Astrocyte (in vitro differentiated cells and primary cell): ENCODE measurements around the gene PPP1R12A. TPM values are rescaled to one million over a fixed set of nuclear protein-coding genes. Genes with fewer than 3 reads are reported as not detected.
A peak's percentile ranks its signal among the peaks of the same experiment; 100 is the strongest.

Experiments
- DNase-seq: peaks from one replicate; pipeline ENCODE4 v3.0.0-alpha.2; 2010; ENCODE audit warnings: low read depth
- FAIRE-seq: peaks from 2 replicates; lab custom pipeline; 2011; peaks lifted over from hg19 to GRCh38; lab: Jason Lieb, UNC
- H2AFZ ChIP-seq: 2 replicates; pipeline ENCODE4 v1.6.0; 2012; ENCODE audit warnings: low read depth, low read length, inconsistent platforms
- H3K27ac ChIP-seq: 2 replicates; pipeline ENCODE4 v1.5.1; 2011; ENCODE audit warnings: low read depth, low read length, inconsistent platforms
- H3K27me3 ChIP-seq: 2 replicates; pipeline ENCODE4 v1.6.0; 2011; ENCODE audit warnings: low read length, inconsistent platforms; ENCODE audit not compliant: insufficient read depth
- H3K36me3 ChIP-seq: 2 replicates; pipeline ENCODE4 v1.5.1; 2011; ENCODE audit warnings: low read length, inconsistent platforms; ENCODE audit not compliant: insufficient read depth
- H3K4me1 ChIP-seq: 2 replicates; pipeline ENCODE4 v1.5.1; 2011; ENCODE audit warnings: low read length, inconsistent platforms; ENCODE audit not compliant: insufficient read depth
- H3K4me2 ChIP-seq: 2 replicates; pipeline ENCODE4 v1.6.0; 2012; ENCODE audit warnings: low read length, inconsistent platforms
- H3K4me3 ChIP-seq: 2 replicates; pipeline ENCODE4 v1.5.1; 2011; ENCODE audit warnings: low read depth, mild to moderate bottlenecking, low read length, inconsistent platforms; ENCODE audit not compliant: insufficient read depth
- H3K79me2 ChIP-seq: 2 replicates; pipeline ENCODE4 v1.6.0; 2012; ENCODE audit warnings: mild to moderate bottlenecking, low read length, inconsistent platforms; ENCODE audit not compliant: insufficient read depth
- H3K9ac ChIP-seq: 2 replicates; pipeline ENCODE4 v1.6.0; 2012; ENCODE audit warnings: mild to moderate bottlenecking, low read length, inconsistent platforms
- H3K9me3 ChIP-seq: 2 replicates; pipeline ENCODE4 v1.5.1; 2012; ENCODE audit warnings: low read depth, mild to moderate bottlenecking, low read length, inconsistent platforms; ENCODE audit not compliant: insufficient read depth
- H4K20me1 ChIP-seq: 2 replicates; pipeline ENCODE4 v1.6.0; 2012; ENCODE audit warnings: low read length, inconsistent platforms; ENCODE audit not compliant: insufficient read depth
- H3K27ac Mint-ChIP-seq: one replicate; pipeline ENCODE4 v1.8.0; 2021; ENCODE audit warnings: mild to moderate bottlenecking, mixed read lengths; ENCODE audit not compliant: unreplicated experiment
- H3K27me3 Mint-ChIP-seq: one replicate; pipeline ENCODE4 v1.8.0; 2021; ENCODE audit warnings: low read depth, mixed read lengths; ENCODE audit not compliant: unreplicated experiment
- H3K36me3 Mint-ChIP-seq: one replicate; pipeline ENCODE4 v1.8.0; 2021; ENCODE audit warnings: low read depth, mixed read lengths; ENCODE audit not compliant: unreplicated experiment
- H3K4me1 Mint-ChIP-seq: one replicate; pipeline ENCODE4 v1.8.0; 2021; ENCODE audit warnings: low read depth, mixed read lengths; ENCODE audit not compliant: unreplicated experiment
- H3K4me3 Mint-ChIP-seq: one replicate; pipeline ENCODE4 v1.8.0; 2021; ENCODE audit warnings: mild to moderate bottlenecking, moderate library complexity, mixed read lengths; ENCODE audit not compliant: unreplicated experiment
- H3K9me3 Mint-ChIP-seq: one replicate; pipeline ENCODE4 v1.8.0; 2021; ENCODE audit warnings: mild to moderate bottlenecking, mixed read lengths; ENCODE audit not compliant: unreplicated experiment
- EZH2 ChIP-seq: IDR thresholded peaks from 2 replicates; pipeline ENCODE4 v1.6.1; 2012; ENCODE audit warnings: mild to moderate bottlenecking, low read length, inconsistent platforms; ENCODE audit not compliant: insufficient read depth
- total RNA-seq: library from RNA; stranded (reverse); gene quantifications from 2 replicates; pipeline ENCODE4 v1.2.1, GENCODE V29; 2021
- TF ChIP-seq, protein P1 (sequence below): IDR thresholded peaks from 2 replicates; pipeline ENCODE4 v1.5.1; 2011; ENCODE audit warnings: low read depth, mild to moderate bottlenecking, inconsistent platforms, low read length, moderate library complexity; ENCODE audit not compliant: insufficient read depth

PPP1R12A gene
- total RNA-seq, 1 donor from 2014 or later, result 115 TPM

DNA sequence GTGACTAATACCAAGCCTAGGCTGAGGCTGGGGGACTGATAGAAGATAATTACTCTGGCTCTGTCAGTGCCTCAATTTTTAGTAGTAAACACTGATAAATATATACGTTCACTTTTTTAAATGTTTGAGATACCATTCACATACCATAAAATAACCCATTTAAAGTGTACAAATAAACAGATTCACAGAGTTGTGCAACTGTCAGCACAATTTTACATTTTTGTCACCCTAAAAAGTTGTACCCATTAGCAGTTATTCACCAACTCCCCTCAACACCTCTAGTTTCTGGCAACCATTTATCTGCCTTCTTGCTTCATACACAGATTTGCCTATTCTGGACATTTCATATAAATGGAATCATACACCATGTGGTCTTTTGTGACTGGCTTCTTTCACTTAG is 15.1 kb downstream of the PPP1R12A start:
- Histone ChIP-seq H3K27me3 (no peaks in the 10 kb centered on the region), H2AFZ (no peak overlapping the region), H3K9me3 (no peaks in the 10 kb centered on the region), H4K20me1 (peaks cover 87% of the 10 kb centered on the region), H3K27ac (no peak overlapping the region), H3K4me3 (no peak overlapping the region), H3K4me2 (no peak overlapping the region), H3K4me1 (no peaks in the 10 kb centered on the region), H3K36me3 (no peaks in the 10 kb centered on the region), H3K79me2 (peaks cover 99% of the 10 kb centered on the region), H3K9ac (no peak overlapping the region)
- peaks cover 22% of the 10 kb centered on the region for H3K4me1 Mint-ChIP-seq
- TF ChIP-seq, protein P1, sequence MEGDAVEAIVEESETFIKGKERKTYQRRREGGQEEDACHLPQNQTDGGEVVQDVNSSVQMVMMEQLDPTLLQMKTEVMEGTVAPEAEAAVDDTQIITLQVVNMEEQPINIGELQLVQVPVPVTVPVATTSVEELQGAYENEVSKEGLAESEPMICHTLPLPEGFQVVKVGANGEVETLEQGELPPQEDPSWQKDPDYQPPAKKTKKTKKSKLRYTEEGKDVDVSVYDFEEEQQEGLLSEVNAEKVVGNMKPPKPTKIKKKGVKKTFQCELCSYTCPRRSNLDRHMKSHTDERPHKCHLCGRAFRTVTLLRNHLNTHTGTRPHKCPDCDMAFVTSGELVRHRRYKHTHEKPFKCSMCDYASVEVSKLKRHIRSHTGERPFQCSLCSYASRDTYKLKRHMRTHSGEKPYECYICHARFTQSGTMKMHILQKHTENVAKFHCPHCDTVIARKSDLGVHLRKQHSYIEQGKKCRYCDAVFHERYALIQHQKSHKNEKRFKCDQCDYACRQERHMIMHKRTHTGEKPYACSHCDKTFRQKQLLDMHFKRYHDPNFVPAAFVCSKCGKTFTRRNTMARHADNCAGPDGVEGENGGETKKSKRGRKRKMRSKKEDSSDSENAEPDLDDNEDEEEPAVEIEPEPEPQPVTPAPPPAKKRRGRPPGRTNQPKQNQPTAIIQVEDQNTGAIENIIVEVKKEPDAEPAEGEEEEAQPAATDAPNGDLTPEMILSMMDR, result no peak
- no peak for TF ChIP-seq EZH2
- no peak overlapping the region for H3K4me3 Mint-ChIP-seq
- no peak for DNase-seq
- H3K27me3 Mint-ChIP-seq, result no peaks in the 10 kb centered on the region
- H3K27ac Mint-ChIP-seq, result no peak overlapping the region
- no peaks in the 10 kb centered on the region for H3K9me3 Mint-ChIP-seq
- no peaks in the 10 kb centered on the region for H3K36me3 Mint-ChIP-seq
- FAIRE-seq, result no peak

DNA sequence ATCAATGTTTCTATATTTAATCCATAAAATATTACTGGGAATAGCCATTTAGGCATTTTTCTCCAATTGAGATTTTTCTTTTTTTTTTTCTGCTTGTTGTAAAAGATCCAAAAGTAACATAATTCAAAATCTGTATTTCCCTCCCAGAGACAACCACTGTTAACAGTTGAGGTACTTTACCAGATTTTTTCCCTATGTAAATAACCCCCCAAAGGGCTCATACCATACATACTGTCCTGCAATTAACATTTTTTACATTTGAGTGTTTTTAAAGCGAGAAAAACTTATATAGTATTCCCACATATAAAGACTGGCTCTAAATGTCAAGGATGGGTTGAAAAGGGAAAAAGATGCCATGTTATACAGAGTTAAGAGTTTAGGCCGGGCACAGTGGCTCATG is 18.1 kb downstream of the PPP1R12A start:
- Mint-ChIP-seq H3K4me3 (no peak overlapping the region), H3K4me1 (peaks cover 31% of the 10 kb centered on the region), H3K9me3 (no peaks in the 10 kb centered on the region), H3K27ac (no peak overlapping the region), H3K27me3 (no peaks in the 10 kb centered on the region), H3K36me3 (no peaks in the 10 kb centered on the region)
- H4K20me1 ChIP-seq, result peaks cover 88% of the 10 kb centered on the region
- no peaks in the 10 kb centered on the region for H3K36me3 ChIP-seq
- H3K9me3 ChIP-seq, result no peaks in the 10 kb centered on the region
- no peaks in the 10 kb centered on the region for H3K27me3 ChIP-seq
- H3K9ac ChIP-seq, result no peak overlapping the region
- FAIRE-seq (no peak), DNase-seq (no peak)
- peaks cover 4% of the 10 kb centered on the region for H3K4me1 ChIP-seq
- H3K79me2 ChIP-seq, result peaks cover 99% of the 10 kb centered on the region
- H3K4me2 ChIP-seq, result no peak overlapping the region
- no peak overlapping the region for H3K27ac ChIP-seq
- H2AFZ ChIP-seq, result no peak overlapping the region
- H3K4me3 ChIP-seq, result no peak overlapping the region
- TF ChIP-seq, protein P1, result no peak
- no peak for TF ChIP-seq EZH2

DNA sequence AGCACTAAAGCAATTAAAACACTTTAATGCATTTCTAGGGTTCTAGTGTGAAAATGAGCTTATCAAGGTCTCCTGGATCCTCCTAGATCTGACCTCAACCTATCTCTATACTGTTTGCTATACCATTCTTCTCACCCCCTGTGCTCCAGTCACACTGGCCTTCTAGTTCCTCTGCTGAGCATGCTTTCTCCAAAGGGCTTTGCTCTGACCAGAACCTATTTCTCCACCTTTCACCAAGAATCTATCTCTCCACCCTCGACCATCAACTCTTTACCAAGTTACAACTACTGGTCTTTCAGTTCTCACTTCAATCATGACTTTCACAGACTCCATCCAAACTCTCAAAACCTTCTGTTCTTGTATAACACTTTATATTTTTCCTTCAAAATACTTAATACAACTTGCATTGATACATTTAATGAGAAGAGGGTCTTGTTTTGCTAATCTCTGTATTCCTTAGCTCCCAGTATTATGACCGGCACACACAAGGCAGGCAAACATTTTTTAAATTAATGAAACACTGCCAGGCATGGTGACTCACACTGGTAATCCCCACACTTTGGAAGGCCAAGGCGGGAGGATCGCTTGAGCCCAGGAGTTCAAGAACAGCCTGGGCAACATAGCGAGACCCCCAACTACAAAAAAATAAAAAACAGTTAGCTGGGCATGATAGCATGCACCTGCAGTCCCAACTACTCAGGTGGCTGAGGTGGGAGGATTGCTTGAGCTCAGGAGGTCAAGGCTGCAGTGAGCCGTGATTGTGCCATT is 22.8 kb downstream of the PPP1R12A start:
- H3K79me2 ChIP-seq, result peaks cover 99% of the 10 kb centered on the region
- peaks cover 83% of the 10 kb centered on the region for H4K20me1 ChIP-seq
- DNase-seq (peak; percentile 54), FAIRE-seq (no peak)
- TF ChIP-seq EZH2, result no peak
- TF ChIP-seq, protein P1, result no peak
- no peaks in the 10 kb centered on the region for H3K27me3 ChIP-seq
- H2AFZ ChIP-seq, result no peak overlapping the region
- no peaks in the 10 kb centered on the region for H3K9me3 ChIP-seq
- H3K36me3 ChIP-seq, result no peaks in the 10 kb centered on the region
- H3K27ac Mint-ChIP-seq, result peak overlapping the region; percentile 1
- no peaks in the 10 kb centered on the region for H3K36me3 Mint-ChIP-seq
- no peak overlapping the region for H3K4me3 Mint-ChIP-seq
- peak overlapping the region; percentile 31 for H3K4me2 ChIP-seq
- no peak overlapping the region for H3K4me3 ChIP-seq
- H3K4me1 Mint-ChIP-seq, result peaks cover 34% of the 10 kb centered on the region
- no peaks in the 10 kb centered on the region for H3K9me3 Mint-ChIP-seq
- no peak overlapping the region for H3K9ac ChIP-seq
- no peak overlapping the region for H3K27ac ChIP-seq
- H3K4me1 ChIP-seq, result peaks cover 4% of the 10 kb centered on the region
- no peaks in the 10 kb centered on the region for H3K27me3 Mint-ChIP-seq
